ENCODE data around the gene MYO1G.
"Not testable (repeated sequence)": the region's sequence is repeated elsewhere in the genome, so short reads cannot be mapped to it uniquely, and the experiment has no call there.

Gene MYO1G

GRCh38 chr7:44978511-44979366 lies at the start of gene MYO1G:
MYO1G (minus strand) TSS chr7:44979015; CDS start chr7:44978961, 54 bp downstream.
- DNase-seq (ENCODE audit: low read depth), result no peak

- no peak for DNase-seq (ENCODE audit: low read depth)
Observed at GRCh38 chr7:45028138-45028919, 49.5 kb upstream of the MYO1G start.

GRCh38 chr7:45027774-45028114 lies 48.9 kb upstream of the MYO1G start:
- no peak for DNase-seq (ENCODE audit: low read depth)

- DNase-seq (ENCODE audit: low read depth), result peak; percentile 33
Observed at GRCh38 chr7:45026984-45027773, 48.4 kb upstream of the MYO1G start.

GRCh38 chr7:45026013-45026412 lies 47.2 kb upstream of the MYO1G start:
- DNase-seq (ENCODE audit: low read depth), result no peak

- DNase-seq (ENCODE audit: low read depth), result not testable (repeated sequence)
Observed at GRCh38 chr7:45025473-45025872, 46.7 kb upstream of the MYO1G start.

GRCh38 chr7:45024126-45024744 lies 45.4 kb upstream of the MYO1G start:
- DNase-seq (ENCODE audit: low read depth), result no peak

- no peak for DNase-seq (ENCODE audit: low read depth)
Observed at GRCh38 chr7:45021604-45022296, 42.9 kb upstream of the MYO1G start.

GRCh38 chr7:45020915-45021314 lies 42.1 kb upstream of the MYO1G start:
- no peak for DNase-seq (ENCODE audit: low read depth)

GRCh38 chr7:45017253-45017652 lies 38.4 kb upstream of the MYO1G start:
- DNase-seq (ENCODE audit: low read depth), result no peak

GRCh38 chr7:45015313-45015712 lies 36.5 kb upstream of the MYO1G start:
- DNase-seq (ENCODE audit: low read depth), result no peak

- no peak for DNase-seq (ENCODE audit: low read depth)
Observed at GRCh38 chr7:45013465-45013967, 34.7 kb upstream of the MYO1G start.

- DNase-seq (ENCODE audit: low read depth), result no peak
Observed at GRCh38 chr7:45007571-45008328, 28.9 kb upstream of the MYO1G start.

GRCh38 chr7:45007106-45007505 lies 28.3 kb upstream of the MYO1G start:
- no peak for DNase-seq (ENCODE audit: low read depth)

- no peak for DNase-seq (ENCODE audit: low read depth)
Observed at GRCh38 chr7:45003789-45004188, 25.0 kb upstream of the MYO1G start.

GRCh38 chr7:45001826-45002225 lies 23.0 kb upstream of the MYO1G start:
- DNase-seq (ENCODE audit: low read depth), result no peak

- no peak for DNase-seq (ENCODE audit: low read depth)
Observed at GRCh38 chr7:45001138-45001694, 22.4 kb upstream of the MYO1G start.

GRCh38 chr7:45000093-45001032 lies 21.5 kb upstream of the MYO1G start, which contains the start of gene CCM2:
CCM2 (plus strand) TSS chr7:45000201; CDS start chr7:45000334, 133 bp downstream.
- no peak for DNase-seq (ENCODE audit: low read depth)

Measured in HS-5 (cell line).